HepG2 (cell line): ENCODE measurements around the gene NOC4L. TPM values are rescaled to one million over a fixed set of nuclear protein-coding genes. Genes with fewer than 3 reads are reported as not detected.

Source experiments
- ATAC-seq: fragments of 200-7000 bp; cut with Tn5 transposase; 3 replicates; pipeline ENCODE4 v1.9.1; 2020; ENCODE audit warnings: mild to moderate bottlenecking, moderate library complexity
- BruUV-seq: library from RNA; stranded (reverse); fragments of 400-500 nt; replicated peaks from 2 replicates; lab custom pipeline; 2021; lab: Mats Ljungman, UMichigan
- CTCF ChIA-PET: fragments of 300-600 bp; formaldehyde crosslinking; extraction: SDS; loops from one replicate; lab custom pipeline; 2021; ENCODE audit warnings: low total read pairs, inconsistent platforms, low intra/inter-chr PET ratio; lab: Yijun Ruan, JAX
- POLR2A ChIA-PET: fragments of 350-600 bp; sonication (Branson Sonifier 250); formaldehyde crosslinking; loops from one replicate; lab custom pipeline; 2020; ENCODE audit warnings: antibody characterized with exemption, inconsistent platforms; lab: Yijun Ruan, JAX
- DNase-seq: peaks from one replicate; pipeline ENCODE4 v3.0.0-alpha.2; 2015; ENCODE audit warnings: low spot score
- FAIRE-seq: peaks from 3 replicates; lab custom pipeline; 2011; peaks lifted over from hg19 to GRCh38; lab: Jason Lieb, UNC
- H2AFZ ChIP-seq: one replicate; pipeline ENCODE4 v1.6.1; 2011; ENCODE audit warnings: low read length, inconsistent platforms
- H3K27ac ChIP-seq: fragments of 300-600 bp; 3 replicates; pipeline ENCODE4 v1.8.0; 2011; ENCODE audit warnings: mixed run types, mild to moderate bottlenecking, mixed read lengths, low read length, inconsistent platforms; ENCODE audit not compliant: insufficient read depth; ENCODE audit errors: extremely low read length
- H3K27me3 ChIP-seq, 2 experiments: fragments of 200-600 bp in 1 of 2; 2 replicates in 1 of 2; 3 replicates in 1 of 2; pipeline versions ENCODE4 v1.6.0 to v1.8.0; 2011; ENCODE audit warnings: low read length in 2 of 2, mild to moderate bottlenecking in 2 of 2, moderate library complexity in 2 of 2, inconsistent platforms in 1 of 2; ENCODE audit not compliant: insufficient read depth in 2 of 2, control insufficient read depth in 1 of 2
- H3K36me3 ChIP-seq, 2 experiments: fragments of 200-600 bp in 1 of 2; replicated peaks in 1 of 2; 2 replicates in 1 of 2; 3 replicates in 1 of 2; pipeline versions ENCODE4 v1.5.1 to v1.8.0; 2011; ENCODE audit warnings: low read length in 2 of 2, inconsistent platforms in 1 of 2; ENCODE audit not compliant: insufficient read depth in 2 of 2, control insufficient read depth in 1 of 2
- H3K4me1 ChIP-seq: 2 replicates; pipeline ENCODE4 v1.5.1; 2012; ENCODE audit warnings: low read length, inconsistent platforms; ENCODE audit not compliant: insufficient read depth
- H3K4me2 ChIP-seq: 2 replicates; pipeline ENCODE4 v1.6.0; 2011; ENCODE audit warnings: low read depth, low read length, inconsistent platforms
- H3K4me3 ChIP-seq, 3 experiments: fragments of 200-600 bp in 1 of 3; sonication (generic), shearing (Covaris generic) in 1 of 3; replicated peaks in 1 of 3; 2 replicates each; pipeline ENCODE4 v1.5.1; 2011 to 2016; ENCODE audit warnings: low read length in 3 of 3, inconsistent platforms in 2 of 3, low read depth in 2 of 3, mild to moderate bottlenecking in 2 of 3, control low read depth in 1 of 3, mixed read lengths in 1 of 3; ENCODE audit not compliant: insufficient read depth in 1 of 3
- H3K79me2 ChIP-seq: one replicate; pipeline ENCODE4 v1.6.1; 2011; ENCODE audit warnings: low read length, inconsistent platforms; ENCODE audit not compliant: insufficient read depth
- H3K9ac ChIP-seq: 2 replicates; pipeline ENCODE4 v1.6.0; 2011; ENCODE audit warnings: mild to moderate bottlenecking, low read depth, low read length, inconsistent platforms; ENCODE audit not compliant: insufficient read depth
- H3K9me3 ChIP-seq: 2 replicates; pipeline ENCODE4 v1.5.1; 2012; ENCODE audit warnings: mild to moderate bottlenecking, low read length
- H4K20me1 ChIP-seq: 2 replicates; pipeline ENCODE4 v1.6.0; 2011; ENCODE audit warnings: inconsistent platforms, mild to moderate bottlenecking, low read length, moderate library complexity; ENCODE audit not compliant: insufficient read depth
- CREBL2 ChIP-seq: sonication (generic); formaldehyde crosslinking; IDR thresholded peaks from 2 replicates; pipeline ENCODE4 v1.8.1; 2023; ENCODE audit warnings: missing genetic modification reagents, mild to moderate bottlenecking, borderline replicate concordance
- CTCF ChIP-seq: sonication (generic); formaldehyde crosslinking; IDR thresholded peaks from 2 replicates; pipeline ENCODE4 v1.5.0; 2020; ENCODE audit warnings: mild to moderate bottlenecking, missing genetic modification reagents, moderate library complexity
- GMEB1 ChIP-seq: sonication (generic); formaldehyde crosslinking; IDR thresholded peaks from 2 replicates; pipeline ENCODE4 v1.5.1; 2020; ENCODE audit warnings: missing genetic modification reagents, mild to moderate bottlenecking, borderline replicate concordance
- HIC2 ChIP-seq: sonication (generic); formaldehyde crosslinking; IDR thresholded peaks from 2 replicates; pipeline ENCODE4 v1.9.0; 2022; ENCODE audit warnings: low read depth, missing genetic modification reagents
- KDM2A ChIP-seq: sonication (generic); formaldehyde crosslinking; IDR thresholded peaks from 2 replicates; pipeline ENCODE4 v1.4.0; 2020; ENCODE audit warnings: low read depth, missing genetic modification reagents, borderline replicate concordance
- NFE2L1 ChIP-seq: sonication (generic); formaldehyde crosslinking; IDR thresholded peaks from 2 replicates; pipeline ENCODE4 v1.4.0; 2020; ENCODE audit warnings: missing genetic modification reagents, mild to moderate bottlenecking, borderline replicate concordance
- RNF2 ChIP-seq: fragments of 450-650 bp; conservative IDR thresholded peaks from 2 replicates; pipeline ENCODE4 v1.6.1; 2016; ENCODE audit warnings: low read depth
- TSC22D2 ChIP-seq: sonication (generic); formaldehyde crosslinking; IDR thresholded peaks from 2 replicates; pipeline ENCODE4 v1.5.1; 2020; ENCODE audit warnings: missing genetic modification reagents, mild to moderate bottlenecking, borderline replicate concordance
- YEATS4 ChIP-seq: sonication (generic); formaldehyde crosslinking; IDR thresholded peaks from 2 replicates; pipeline ENCODE4 v1.4.0; 2020; ENCODE audit warnings: missing genetic modification reagents, borderline replicate concordance
- ZBTB33 ChIP-seq: sonication (generic); formaldehyde crosslinking; IDR thresholded peaks from 2 replicates; pipeline ENCODE4 v1.4.0; 2020; ENCODE audit warnings: missing genetic modification reagents
- ZNF850 ChIP-seq: sonication (generic); formaldehyde crosslinking; conservative IDR thresholded peaks from 2 replicates; pipeline ENCODE4 v1.9.0; 2021; ENCODE audit warnings: mild to moderate bottlenecking, missing genetic modification reagents
- ZXDC ChIP-seq: sonication (generic); formaldehyde crosslinking; IDR thresholded peaks from 2 replicates; pipeline ENCODE4 v1.5.0; 2020; ENCODE audit warnings: mild to moderate bottlenecking, missing genetic modification reagents
- WGBS: methylation state at CpG from one replicate; pipeline ENCODE4 v1.1.6; 2017; ENCODE audit warnings: low lambda C conversion rate; 5-methylcytosine and 5-hydroxymethylcytosine counted together
- in situ Hi-C: cut with HindIII; loops from 2 replicates; pipeline ENCODE4 v1.10.0; 2017; ENCODE audit warnings: low pct_unique_long_range_greater_than_20kb; ENCODE audit not compliant: extremely low pct_ligation_motif_present
- intact Hi-C: fragments of 100-400 bp; cut with micrococcal nuclease; formaldehyde crosslinking; loops from one replicate; pipeline ENCODE4 v1.10.0; 2022; ENCODE audit not compliant: unreplicated experiment
- polyA plus RNA-seq, 8 experiments: library from polyadenylated mRNA; depleted of rRNA in 3 of 8; stranded (reverse) in 7 of 8; unstranded in 1 of 8; fragments of >200 nt; fragmentation: Illumina TruSeq in 4 of 8; extraction: Trizol in 4 of 8; gene quantifications; 2 replicates each; pipeline versions ENCODE4 v1.2.1 to v1.2.3, GENCODE V29; 2011 to 2016; ENCODE audit warnings: low read depth in 4 of 8, missing spikeins in 1 of 8, mixed read lengths in 1 of 8; ENCODE audit not compliant: insufficient read depth in 1 of 8
- total RNA-seq, 5 experiments: library from RNA; depleted of rRNA; stranded (reverse); fragments of >200 nt; fragmentation: Illumina TruSeq; extraction: Trizol; gene quantifications; 2 replicates each; pipeline ENCODE4 v1.2.3, GENCODE V29; 2016; ENCODE audit warnings: low read depth in 1 of 5

NOC4L gene
- total and polyA plus RNA-seq, 2 of the 13 experiments (the other 11 are each of a cell fraction or from before 2014, with no cell fraction given): 4.3 to 14.6 TPM

- Histone ChIP-seq H4K20me1 (no peaks in the 10 kb centered on the region), H2AFZ (no peak overlapping the region), H3K79me2 (no peaks in the 10 kb centered on the region), H3K27me3 (no peaks in the 10 kb centered on the region), H3K9me3 (no peaks in the 10 kb centered on the region), H3K9ac (no peak overlapping the region), H3K27ac (no peak overlapping the region), H3K36me3 (peaks cover 3 to 5% of the 10 kb centered on the region in 2 experiments; a peak in 3 of 5 replicates), H3K4me1 (no peaks in the 10 kb centered on the region), H3K4me2 (no peak overlapping the region), H3K4me3 (no peak overlapping the region)
- 49% methylated on average over 13 of the region's 27 CpGs for WGBS
- ATAC-seq (peak; percentile 84), FAIRE-seq (no peak), DNase-seq (no peak)
- CTCF ChIA-PET: no interaction called here
- intact Hi-C loops (no loop called here), in situ Hi-C loops (no loop called here)
- POLR2A ChIA-PET: no interaction called here
- BruUV-seq: no TSS peak
- no peak for TF ChIP-seq ZXDC (CRISPR knock-in tag)
- TF ChIP-seq CTCF (CRISPR knock-in tag): peak; percentile 19; the same call in 1 of the 2 replicates
- TF ChIP-seq KDM2A (CRISPR knock-in tag): peak; percentile 81
- no peak for TF ChIP-seq GMEB1
- no peak for TF ChIP-seq YEATS4
- no peak for TF ChIP-seq TSC22D2 (CRISPR knock-in tag)
- no peak for TF ChIP-seq RNF2
- TF ChIP-seq CREBL2 (CRISPR knock-in tag): no peak
- 0 out of 2 replicates have a peak, but pooled peaks have one; percentile 25 for TF ChIP-seq HIC2 (CRISPR knock-in tag)
- no peak for TF ChIP-seq ZNF850
- peak; percentile 85 for TF ChIP-seq ZBTB33 (CRISPR knock-in tag)
- no peak for TF ChIP-seq NFE2L1
These were observed 10.2 kb upstream of the NOC4L start for GRCh38 chr12:132133952-132134652.
